ENCODE data around the gene GSE1. TPM values are rescaled to one million over a fixed set of nuclear protein-coding genes. Genes with fewer than 3 reads are reported as not detected.
"Not testable (repeated sequence)": the region's sequence is repeated elsewhere in the genome, so short reads cannot be mapped to it uniquely, and the experiment has no call there.

The GSE1 gene
- total RNA-seq, 1 experiment from 2014 or later = 15.2 TPM

DNA sequence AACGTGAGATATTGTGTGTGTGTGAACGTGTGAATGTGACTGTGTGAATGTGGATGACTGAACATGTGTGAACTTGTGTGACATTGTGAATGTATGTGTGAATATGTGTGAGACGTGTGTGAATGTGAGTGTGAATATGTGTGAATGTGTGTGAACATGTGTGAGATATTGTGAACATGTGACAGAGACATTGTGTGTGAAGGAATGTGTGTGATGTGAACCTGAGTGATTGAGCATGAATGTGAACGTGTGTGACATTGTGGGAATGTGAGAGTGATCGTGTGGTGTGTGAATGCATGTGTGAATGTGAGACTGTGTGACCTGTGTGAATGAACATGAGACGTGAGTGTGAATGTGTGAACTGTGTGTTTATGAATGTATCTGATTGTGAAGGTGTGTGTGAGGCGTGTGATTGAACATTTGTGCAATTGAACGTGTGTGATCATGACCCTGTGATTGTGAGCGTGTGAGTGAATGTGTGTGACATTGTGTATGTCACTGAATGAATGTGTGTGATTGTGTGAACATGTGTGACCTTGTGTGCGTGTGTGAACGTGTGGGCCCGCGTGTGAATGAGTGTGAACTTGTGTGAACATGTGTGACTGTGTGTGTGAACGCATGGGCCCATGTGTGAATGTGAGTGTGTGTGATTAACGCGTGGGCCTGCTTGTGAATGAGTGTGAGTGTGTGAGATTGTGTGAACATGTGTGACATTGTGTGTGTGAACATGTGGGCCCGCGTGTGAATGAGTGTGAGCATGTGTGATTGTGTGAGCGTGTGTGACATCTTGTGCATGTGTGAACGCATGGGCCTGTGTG lies 23.2 kb upstream of the GSE1 start:
- no peak for DNase-seq (ENCODE audit: low read depth)

DNA sequence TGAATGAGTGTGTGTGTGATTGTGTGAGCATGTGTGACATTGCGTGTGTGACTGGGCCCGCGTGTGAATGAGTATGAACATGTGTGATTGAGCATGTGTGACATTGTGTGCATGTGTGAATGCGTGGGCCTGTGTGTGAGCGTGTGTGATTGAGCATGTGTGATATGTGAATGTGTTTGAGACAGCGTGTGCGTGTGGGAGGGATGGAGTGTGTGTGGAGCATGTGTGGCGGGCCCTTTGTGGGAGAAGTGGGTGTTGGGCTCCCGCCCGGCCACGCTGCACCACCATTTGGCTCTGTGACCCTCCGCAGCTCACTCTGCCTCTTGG lies 22.7 kb upstream of the GSE1 start:
- no peak for DNase-seq (ENCODE audit: low read depth)

DNA sequence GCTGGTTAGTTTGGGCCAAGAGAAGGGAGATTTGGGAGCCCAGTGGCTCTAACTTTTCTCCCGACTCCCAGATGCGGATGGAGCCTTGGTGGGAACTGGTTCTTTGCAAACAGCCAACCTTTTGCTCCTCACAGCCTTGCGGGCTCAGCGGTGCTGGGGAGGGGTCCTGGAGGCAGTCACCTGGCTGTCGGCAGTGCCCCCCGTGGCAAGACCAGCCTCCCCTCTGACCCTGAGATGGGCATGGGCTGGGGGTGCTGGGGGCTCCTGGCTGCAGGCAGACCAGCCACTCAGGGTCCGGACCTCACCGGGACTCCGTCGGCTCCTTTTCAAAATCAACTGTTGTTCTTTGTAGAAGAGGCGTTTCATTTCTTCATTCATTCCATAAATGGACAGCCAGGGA lies 21.7 kb upstream of the GSE1 start:
- DNase-seq (ENCODE audit: low read depth) = no peak

DNA sequence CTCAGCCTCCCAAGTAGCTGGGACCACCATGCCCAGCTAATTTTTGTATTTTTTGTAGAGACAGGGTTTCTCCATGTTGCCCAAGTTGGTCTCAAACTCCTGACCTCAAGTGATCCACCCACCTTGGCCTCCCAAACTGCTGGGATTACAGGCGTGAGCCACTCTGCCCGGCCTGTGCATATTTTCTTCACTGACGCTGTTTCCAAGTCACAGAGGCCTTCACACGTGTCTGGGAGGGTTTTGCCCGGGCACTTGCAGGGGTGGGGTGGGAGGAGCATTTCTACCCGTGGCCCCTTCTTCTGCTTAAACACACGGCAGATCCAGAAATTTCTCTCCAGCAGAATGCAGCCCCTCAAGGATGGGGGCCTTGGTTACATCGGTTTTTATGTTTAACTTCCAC lies 20.8 kb upstream of the GSE1 start:
- not testable (repeated sequence) for DNase-seq (ENCODE audit: low read depth)

DNA sequence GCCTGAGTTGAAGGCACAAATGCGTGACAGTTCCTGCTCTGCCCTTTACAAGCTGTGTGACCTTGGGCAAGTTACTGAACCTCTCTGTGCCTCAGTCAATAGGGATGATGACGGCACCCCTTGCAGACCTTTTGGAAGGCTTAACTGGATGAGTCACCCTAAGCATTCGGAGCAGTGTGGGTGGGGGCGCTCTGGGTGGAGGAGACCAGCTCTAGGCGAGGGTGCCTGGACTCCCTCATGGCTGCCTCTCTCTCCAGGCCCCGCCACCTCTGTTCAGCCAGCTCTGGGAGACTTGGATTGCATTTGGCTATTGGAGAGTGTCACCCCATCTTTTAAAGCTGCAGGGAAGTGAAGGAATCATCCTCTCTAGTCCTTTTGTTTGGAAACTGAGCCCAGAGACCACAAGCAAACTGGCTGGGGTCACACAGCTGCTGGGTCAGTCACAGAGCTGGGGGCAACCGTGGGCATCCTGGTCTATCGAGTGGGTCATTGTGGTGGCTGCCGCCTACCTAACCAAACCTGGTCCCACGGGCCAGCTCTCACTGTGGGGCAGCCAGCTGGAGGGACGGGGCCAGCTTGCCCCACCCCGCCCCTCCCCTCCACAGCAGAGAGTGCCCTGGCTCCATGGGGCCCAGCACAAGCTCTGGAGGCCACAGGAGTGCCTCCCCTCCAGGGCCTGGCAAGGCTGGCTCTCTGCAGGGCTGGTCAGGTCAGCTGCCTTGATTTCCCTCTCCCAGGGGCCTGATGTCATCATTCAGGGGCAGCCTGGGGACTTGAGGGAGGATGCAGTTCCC lies 20.2 kb upstream of the GSE1 start:
- peak; percentile 19 for DNase-seq (ENCODE audit: low read depth)

DNA sequence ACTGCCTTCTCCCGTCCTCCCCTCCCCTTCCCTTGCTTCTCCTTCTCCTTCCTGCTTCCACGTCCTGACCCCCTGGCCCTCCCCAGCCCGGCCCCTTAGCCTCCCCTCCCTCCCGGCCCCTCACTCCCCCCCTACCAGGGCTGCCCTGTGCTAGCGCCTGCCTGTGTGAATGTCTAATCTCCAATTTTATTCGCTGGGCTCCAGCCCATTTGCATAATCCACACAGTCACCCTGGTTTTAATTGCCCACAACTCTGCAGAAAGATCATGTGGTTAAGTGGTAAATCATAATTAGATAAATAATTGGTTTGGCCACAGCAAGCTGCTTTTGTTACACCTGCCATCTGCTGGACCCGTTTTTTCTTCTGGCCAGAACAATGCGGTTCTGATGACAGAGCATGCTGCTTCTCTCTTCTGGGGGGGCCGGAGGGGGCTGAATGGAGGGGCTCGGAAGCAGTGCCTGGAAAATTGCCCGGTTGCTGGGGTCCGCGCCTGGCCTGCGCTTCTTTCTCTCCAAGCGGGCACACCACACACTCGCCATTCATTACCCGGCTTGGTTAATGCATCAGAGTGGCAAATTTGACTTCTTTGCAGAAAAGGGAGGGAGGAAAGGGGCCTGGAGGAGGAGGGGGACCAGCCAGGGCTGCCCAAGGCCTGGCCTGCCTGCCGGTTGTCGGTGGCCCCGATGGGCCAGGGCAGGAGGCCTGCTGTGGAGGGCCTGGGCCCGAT lies 19.5 kb upstream of the GSE1 start:
- DNase-seq (ENCODE audit: low read depth) = no peak

DNA sequence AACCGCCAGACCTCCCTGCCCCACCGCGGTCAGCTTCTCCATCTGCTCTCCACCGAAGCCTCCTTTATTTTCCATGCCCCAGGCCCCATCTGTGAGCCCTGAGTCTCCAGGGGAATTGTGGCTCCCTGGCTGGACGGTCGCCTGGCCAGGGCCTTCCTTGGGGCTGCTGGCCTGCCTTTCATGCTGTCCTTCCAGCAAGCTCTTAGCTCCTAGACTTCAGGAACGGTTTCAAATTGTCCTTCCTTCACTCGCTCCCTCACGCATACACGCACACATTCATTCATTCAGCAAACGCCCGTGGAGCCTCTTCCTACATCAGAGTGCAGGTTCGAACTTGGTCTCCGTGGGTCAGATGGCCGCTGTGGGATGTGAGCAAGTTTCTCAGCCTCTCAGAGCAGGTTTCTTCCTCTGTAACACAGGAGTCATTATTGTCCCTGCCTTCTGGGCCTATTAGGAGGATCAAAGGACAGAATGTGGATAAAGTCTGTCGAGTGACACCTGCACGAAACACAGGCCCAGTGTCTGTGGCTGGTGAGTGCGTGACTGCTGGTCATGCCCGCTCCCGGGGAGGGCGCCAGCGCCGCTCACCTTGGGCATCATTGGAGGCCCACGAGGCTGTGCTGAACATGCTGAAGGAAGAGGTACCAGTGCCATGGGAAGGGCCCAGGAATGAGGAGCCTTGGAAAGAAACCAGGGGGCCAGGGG lies 18.7 kb upstream of the GSE1 start:
- DNase-seq (ENCODE audit: low read depth) = no peak

DNA sequence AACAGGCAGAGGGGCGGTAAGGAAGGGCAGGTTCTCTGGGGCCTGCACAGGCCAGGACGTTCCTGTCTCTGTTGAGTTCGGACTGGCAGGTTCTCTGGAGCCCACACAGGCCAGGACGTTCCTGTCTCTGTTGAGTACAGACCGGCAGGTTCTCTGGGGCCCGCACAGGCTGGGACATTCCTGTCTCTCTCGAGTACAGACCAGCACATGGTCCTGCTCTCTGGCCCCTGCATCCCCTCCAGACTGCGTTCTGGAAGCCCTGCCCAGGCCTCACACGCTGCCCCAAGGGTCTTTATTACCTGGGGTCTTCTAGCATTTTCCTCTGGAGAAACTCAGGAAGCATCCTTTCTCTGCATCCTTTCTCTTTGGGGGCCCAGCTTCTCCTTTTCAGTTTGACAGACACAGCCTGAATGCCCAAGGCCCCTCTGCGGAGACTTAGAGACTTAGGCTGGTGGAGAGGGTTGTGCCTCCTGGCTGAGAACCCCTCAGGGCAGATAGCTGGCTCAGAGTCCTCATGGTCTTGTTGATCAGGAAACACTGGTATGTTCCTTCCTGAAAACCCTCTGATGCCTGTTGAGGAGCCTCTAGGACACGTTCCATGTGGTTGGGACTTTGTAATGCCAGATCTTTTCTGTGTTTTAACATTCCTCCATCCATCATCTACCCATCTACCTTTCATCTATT lies 18.0 kb upstream of the GSE1 start:
- DNase-seq (ENCODE audit: low read depth) = no peak

DNA sequence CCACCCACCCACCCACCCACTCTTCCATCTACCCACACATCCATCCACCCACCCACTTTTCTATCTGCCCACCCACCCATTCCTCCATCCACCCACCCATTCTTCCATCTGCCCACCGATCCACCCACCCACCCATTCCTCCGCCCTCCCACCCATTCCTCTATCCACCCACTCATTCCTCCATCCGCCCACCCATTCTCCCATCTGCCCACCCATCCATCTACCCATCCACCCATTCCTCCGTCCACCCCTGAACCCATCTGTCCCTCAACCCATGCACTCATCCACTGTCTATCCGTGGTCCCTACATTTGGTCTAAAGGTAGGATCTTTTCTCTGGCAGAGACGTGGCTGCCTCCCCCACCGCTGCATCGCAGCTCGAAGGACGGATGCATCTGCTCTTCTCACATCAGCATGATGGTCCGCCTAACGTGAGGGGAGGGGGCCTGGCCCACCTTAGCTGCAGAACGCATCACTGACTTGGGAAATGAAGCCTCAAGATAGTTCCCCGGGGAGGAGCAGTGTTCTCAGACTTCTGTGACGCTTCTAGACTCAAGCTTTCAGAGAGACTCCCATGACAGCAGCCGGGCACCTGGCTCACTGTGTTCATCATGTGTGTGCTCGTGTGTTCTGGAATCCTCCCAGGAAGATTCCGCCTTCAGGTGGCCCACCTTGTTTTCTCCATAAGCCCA lies 17.2 kb upstream of the GSE1 start:
- DNase-seq (ENCODE audit: low read depth) = no peak

DNA sequence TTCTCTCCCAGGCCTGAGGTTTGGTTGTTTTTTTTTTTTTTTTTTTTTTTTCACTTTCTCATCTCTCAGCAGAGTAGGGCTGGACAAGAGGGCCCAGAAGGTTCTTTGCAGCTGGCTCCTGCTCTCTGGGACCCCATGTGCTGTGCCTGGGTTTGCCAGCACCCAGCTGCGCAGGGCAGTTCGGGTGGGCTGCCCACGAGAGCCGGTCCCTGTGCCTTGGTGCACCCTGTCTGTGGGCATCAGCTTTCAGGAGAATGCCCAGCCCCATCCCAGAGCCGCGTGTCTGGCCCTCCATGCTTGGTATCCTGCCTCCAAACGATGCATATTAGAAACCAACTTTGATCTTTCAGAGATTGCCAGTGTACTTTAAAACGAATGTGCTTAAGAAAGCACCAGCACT lies 15.0 kb upstream of the GSE1 start:
- DNase-seq (ENCODE audit: low read depth) = no peak

DNA sequence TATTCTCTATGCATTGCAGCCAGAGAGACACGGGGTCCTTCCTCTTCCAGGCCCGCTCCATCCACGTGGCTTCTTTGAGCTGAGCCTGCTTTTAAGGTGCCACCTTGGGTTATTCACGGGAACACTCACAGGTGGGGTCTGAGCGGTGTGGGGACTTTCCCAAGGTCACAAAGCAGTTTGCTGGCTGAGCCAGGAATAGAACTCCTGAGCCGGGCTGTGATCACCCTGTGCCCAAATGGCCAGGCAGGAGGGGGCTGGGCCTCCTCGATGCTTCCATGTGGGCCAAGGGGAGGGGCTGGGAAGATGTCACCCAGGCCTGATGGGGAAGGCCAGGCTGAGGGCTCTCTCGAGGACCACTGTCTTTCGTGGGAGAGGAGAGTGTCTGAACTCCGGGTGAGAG lies 13.0 kb upstream of the GSE1 start:
- no peak for DNase-seq (ENCODE audit: low read depth)

DNA sequence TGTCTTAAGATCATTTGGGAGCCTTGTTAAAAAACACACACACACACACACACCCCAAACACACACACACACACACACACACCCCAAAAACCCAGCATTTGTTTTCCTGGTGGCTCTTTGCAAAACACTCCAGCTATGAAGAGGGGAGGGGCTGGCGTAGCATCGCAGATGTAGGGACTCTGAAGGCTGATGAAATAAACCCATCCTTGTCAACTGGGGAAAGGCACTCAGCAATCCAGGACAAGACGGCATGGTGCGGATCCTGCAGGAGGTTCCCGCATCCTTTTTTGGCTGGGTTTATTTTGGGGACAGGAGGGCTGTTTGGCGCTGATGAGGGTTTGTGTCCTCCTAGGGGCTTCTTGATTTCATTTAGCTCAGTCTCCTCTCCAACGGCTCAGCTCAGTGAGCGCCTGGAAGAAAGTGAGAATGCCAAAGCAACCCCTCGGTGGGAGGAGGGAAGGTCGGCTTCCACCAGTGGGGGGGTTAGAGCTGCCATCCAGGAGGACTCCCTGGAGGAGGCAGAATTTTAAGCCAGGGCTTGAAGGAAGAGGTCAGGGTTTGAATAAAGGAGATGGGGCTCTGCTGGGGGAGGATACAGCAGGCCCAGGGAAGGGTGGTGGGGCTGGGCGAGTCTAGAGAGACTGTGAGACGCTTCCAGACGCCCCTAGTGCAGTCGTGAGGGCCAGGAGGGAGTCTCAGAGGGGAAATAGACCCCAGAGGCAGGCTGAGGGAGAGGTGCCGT lies 12.4 kb upstream of the GSE1 start:
- no peak for DNase-seq (ENCODE audit: low read depth)

DNA sequence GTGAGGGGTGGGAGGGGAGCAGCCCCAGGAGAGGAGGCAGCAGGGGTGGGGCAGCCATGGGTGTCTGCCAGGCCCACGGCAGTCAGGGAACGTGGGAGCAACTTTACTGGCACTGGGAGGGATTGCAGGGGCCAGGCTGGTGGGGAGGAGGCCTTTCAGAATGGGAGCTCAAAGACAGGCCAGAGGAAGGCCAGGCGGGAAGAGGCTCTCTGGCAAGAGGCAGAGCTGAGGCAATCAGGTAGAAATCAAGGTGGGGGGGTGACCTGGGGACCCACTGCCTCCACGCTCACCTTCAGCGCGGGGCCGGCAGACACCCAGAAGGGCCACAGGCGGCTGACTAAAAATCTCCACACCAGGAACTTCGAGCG lies 11.9 kb upstream of the GSE1 start:
- no peak for DNase-seq (ENCODE audit: low read depth)

DNA sequence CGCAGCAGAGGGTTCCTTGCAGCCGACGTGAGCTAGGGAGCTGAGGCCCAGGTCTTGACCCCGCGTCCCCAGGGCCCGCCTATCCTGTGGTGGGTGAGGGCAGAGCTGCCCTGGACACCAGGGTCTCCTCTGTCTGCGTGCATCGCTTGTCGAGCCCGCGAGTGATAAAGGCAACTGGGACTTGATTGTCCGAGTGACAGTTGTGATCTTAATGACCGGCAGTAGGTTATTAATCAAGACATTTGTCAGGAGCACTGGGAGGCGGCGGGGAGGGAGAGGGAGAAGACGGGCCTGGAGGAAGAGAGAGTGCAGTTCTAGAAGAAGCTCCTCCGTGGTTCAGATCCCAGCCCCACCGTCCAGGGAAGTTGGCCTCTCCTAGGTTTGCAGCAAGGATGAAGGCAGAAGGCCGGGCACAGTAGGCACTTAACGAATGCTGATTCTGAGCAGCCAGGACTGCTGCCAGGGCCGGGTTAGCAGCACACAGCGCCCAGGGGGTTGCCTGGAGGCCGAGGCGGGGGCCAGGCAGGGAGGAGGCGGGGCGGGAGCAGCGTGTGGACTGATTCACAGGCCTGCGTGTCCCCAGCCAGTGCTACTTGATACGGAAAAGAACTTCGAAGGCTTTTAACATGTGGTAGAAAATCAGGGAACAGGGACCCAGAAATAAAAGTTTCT lies 11.3 kb upstream of the GSE1 start:
- DNase-seq (ENCODE audit: low read depth) = no peak

DNA sequence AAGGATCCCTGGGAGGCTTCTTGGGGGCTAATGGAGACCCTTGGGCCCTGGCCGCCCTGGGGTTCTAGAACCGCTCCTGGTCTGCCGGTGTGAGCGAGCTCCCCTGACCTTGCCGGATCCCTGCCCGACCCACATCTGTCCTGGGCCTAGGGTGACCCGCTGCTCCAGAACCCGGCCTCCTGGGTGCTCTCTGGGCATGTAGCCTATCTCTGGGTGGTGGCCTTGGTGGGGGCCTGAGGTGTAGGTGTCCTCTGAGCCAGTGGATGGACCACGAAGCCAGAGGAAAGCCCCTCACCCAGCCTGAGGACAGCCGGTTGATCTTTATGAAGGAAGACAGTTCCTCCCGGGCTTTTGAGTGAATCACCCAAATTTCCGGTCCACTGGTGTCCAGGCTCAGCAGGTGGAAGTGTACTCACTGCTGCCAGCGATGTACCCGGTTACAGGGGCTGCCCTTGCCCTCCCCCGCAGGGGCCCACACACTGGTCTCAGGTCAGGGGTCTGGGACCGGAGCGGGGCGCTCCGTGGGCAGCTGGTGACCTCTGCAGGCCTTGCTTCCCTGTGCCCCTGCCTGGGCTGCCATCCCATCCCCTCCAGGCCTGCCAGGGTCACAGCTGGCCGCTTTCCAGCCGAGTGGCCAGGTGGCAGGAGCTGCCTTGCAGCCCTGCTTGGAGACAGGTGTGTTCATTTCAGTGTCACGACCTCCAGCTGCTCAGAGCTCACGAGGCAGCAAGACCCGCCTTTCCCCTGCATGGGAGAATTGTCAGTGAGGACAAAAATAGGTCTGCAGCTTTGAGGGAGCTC lies 10.5 kb upstream of the GSE1 start:
- no peak for DNase-seq (ENCODE audit: low read depth)

DNA sequence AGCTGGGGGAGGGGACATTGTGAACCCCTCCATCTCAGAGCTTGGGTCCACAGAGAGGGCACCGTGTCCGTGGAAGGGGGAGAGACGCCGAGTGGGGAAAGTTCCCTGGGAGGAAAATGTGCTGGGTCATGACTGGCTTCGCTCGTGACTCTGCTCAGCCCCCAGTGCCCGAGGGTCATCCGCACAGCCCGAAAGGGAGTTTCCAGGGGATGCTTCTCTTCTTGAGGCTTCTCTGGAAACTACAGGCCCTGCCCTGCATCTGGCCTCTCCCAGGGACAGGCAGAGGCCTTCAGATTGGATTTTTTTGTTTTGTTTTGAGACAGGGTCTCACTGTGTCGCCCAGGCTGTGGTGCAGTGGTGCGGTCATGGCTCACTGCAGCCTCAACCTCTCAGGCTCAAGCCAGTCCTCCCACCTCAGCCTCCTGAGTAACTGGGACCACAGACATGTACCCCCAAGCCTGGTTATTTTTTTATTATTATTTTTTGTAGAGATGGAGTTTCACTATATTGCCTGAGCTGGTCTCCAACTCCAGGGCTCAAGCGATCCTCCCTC lies 9.8 kb upstream of the GSE1 start:
- no peak for DNase-seq (ENCODE audit: low read depth)

DNA sequence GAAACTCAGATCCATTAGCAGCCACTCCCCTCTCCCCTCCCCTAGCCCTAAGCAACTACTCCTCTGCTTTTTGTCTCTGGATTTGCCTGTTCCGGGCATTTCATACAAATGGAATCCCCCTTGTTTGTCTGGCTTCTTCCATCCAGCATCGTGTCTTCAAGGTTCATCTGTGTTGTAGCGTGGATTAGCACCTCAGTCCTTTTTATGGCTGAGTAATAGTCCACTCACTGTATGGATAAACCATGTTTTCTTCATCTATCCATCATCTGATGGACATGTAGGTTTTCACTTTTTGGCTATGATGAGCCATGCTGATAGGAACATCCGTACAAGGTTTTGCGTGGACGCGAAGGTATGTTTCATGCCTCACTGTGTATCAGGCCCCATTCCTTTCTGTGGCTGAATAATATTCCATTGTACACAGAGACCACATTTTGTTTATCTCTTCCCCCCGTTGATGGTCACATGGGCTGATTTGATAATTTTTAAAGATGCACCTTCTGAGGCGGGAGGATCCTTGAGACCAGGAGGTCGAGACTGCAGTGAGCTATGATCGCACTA lies 8.9 kb upstream of the GSE1 start:
- DNase-seq (ENCODE audit: low read depth) = no peak

All from M059J (cell line).